PC-9 (cell line): ENCODE results near the gene FAM131B. TPM values are rescaled to one million over a fixed set of nuclear protein-coding genes. Genes with fewer than 3 reads are reported as not detected.

Experiments used
- BruUV-seq: library from RNA; stranded (reverse); fragments of 400-500 nt; replicated peaks from 2 replicates; lab custom pipeline; 2021; lab: Mats Ljungman, UMichigan
- CTCF ChIA-PET: fragments of 300-600 bp; sonication (Branson Sonifier 250); formaldehyde crosslinking; loops from one replicate; lab custom pipeline; 2022; ENCODE audit warnings: antibody characterized with exemption; lab: Charles Lee
- POLR2A ChIA-PET: fragments of 300-600 bp; sonication (Branson Sonifier 250); formaldehyde crosslinking; loops from one replicate; lab custom pipeline; 2022; ENCODE audit warnings: antibody characterized with exemption; ENCODE audit not compliant: unreplicated experiment; lab: Charles Lee
- DNase-seq, 2 experiments: peaks; one replicate each; pipeline versions ENCODE4 v3.0.0 to v3.0.0-alpha.2; 2015 to 2022; ENCODE audit warnings: mixed read lengths in 1 of 2
- H2AFZ ChIP-seq: fragments of 200-600 bp; sonication (generic); 2 replicates; pipeline ENCODE4 v1.8.1; 2017; ENCODE audit warnings: antibody characterized with exemption
- H3F3A ChIP-seq: fragments of 200-600 bp; sonication (generic); 2 replicates; pipeline ENCODE4 v1.8.1; 2017; ENCODE audit warnings: antibody characterized with exemption, mild to moderate bottlenecking, low read depth; ENCODE audit not compliant: insufficient read depth
- H3K27ac ChIP-seq: fragments of 200-600 bp; sonication (generic); 2 replicates; pipeline ENCODE4 v1.6.1; 2016; ENCODE audit warnings: mixed run types
- H3K27me3 ChIP-seq: fragments of 200-600 bp; sonication (generic); 2 replicates; pipeline ENCODE4 v1.6.1; 2016; ENCODE audit warnings: low read depth, mixed run types; ENCODE audit not compliant: insufficient read depth
- H3K36me3 ChIP-seq: fragments of 200-600 bp; sonication (generic); 2 replicates; pipeline ENCODE4 v1.6.1; 2016; ENCODE audit warnings: low read depth, mixed run types
- H3K4me1 ChIP-seq: fragments of 200-600 bp; sonication (generic); replicated peaks from 2 replicates; pipeline ENCODE4 v1.6.1; 2016; ENCODE audit warnings: mixed run types; ENCODE audit not compliant: insufficient read depth
- H3K4me2 ChIP-seq: fragments of 200-600 bp; sonication (generic); 2 replicates; pipeline ENCODE4 v1.6.1; 2017; ENCODE audit warnings: mixed run types
- H3K4me3 ChIP-seq: fragments of 200-600 bp; sonication (generic); 2 replicates; pipeline ENCODE4 v1.6.1; 2016; ENCODE audit warnings: mixed run types
- H3K79me2 ChIP-seq: fragments of 200-600 bp; sonication (generic); 2 replicates; pipeline ENCODE4 v1.6.1; 2017; ENCODE audit warnings: low read depth, mixed run types
- H3K9me2 ChIP-seq: fragments of 200-600 bp; sonication (generic); 2 replicates; pipeline ENCODE4 v1.8.1; 2017; ENCODE audit warnings: mild to moderate bottlenecking; ENCODE audit not compliant: insufficient read depth
- H3K9me3 ChIP-seq: fragments of 200-600 bp; sonication (generic); 2 replicates; pipeline ENCODE4 v1.8.1; 2016; ENCODE audit warnings: low read depth; ENCODE audit not compliant: insufficient read depth
- H4K20me1 ChIP-seq: fragments of 200-600 bp; sonication (generic); 2 replicates; pipeline ENCODE4 v1.8.1; 2017; ENCODE audit not compliant: insufficient read depth
- CTCF ChIP-seq: fragments of 200-600 bp; sonication (generic); conservative IDR thresholded peaks from 2 replicates; pipeline ENCODE4 v1.6.1; 2017; ENCODE audit warnings: mixed run types, antibody characterized with exemption, mild to moderate bottlenecking, moderate library complexity
- EZH2 ChIP-seq: fragments of 200-600 bp; sonication (generic); IDR thresholded peaks from 2 replicates; pipeline ENCODE4 v1.8.0; 2017; ENCODE audit warnings: antibody characterized with exemption, low read depth
- intact Hi-C: fragments of 100-400 bp; cut with micrococcal nuclease; formaldehyde crosslinking; loops from one replicate; pipeline ENCODE4 v1.10.0; 2022; ENCODE audit not compliant: unreplicated experiment
- total RNA-seq: library from RNA; stranded (reverse); gene quantifications from 2 replicates; pipeline ENCODE4 v1.2.3, GENCODE V29; 2021

FAM131B gene
- total RNA-seq, 1 experiment from 2014 or later, result 0.65 TPM

DNA sequence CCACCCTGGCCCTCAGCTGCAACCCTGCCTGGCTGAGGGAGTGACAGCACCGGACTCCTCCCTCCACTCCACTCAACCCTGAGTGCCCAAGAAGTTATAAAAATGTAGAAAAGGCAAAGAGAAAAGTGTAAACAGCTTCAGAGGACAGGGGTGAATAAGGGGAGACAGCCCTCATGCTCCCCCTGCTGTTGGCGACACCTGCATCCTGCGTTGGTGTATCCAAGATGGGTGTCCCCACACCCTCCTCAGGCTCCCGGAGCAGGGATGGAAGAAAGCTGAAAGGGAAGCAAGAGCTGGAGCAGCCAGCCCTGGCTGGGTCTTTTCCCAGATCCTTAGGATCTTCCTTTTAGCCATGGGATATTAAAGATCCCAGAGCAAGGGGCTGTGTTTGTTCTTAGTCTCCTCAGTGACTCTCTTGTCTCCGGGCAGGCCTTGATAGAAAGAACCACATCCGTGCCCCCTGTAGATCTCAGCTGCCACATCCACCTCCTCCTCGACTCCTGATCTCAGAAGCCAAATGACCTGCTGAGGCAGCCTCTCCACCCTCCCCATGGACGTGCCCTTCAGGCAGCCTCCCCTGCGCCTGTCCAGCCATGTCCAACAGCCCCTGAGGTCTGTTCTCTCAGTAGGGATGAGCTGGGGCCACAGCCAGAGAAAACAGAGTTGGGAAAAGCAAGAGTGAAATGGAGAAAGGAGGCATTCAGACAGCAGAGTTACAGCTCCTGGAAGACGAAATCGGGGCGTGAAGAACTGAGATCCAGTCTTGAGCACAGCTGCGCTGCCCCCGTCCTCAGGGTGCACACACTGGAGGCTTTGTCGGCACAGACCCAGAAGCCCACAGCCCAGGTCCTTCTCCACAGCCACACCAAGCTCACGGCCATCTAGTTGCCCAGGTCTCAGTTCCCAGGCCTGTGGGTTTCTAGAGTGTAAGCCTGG lies 6.8 kb downstream of the FAM131B start:
- POLR2A ChIA-PET, result no interaction called here
- Histone ChIP-seq H3K36me3 (no peaks in the 10 kb centered on the region), H3K9me3 (no peaks in the 10 kb centered on the region), H3K27me3 (peaks cover 48% of the 10 kb centered on the region), H3K4me1 (no peaks in the 10 kb centered on the region), H2AFZ (no peak overlapping the region), H3F3A (no peaks in the 10 kb centered on the region), H3K4me3 (no peak overlapping the region), H4K20me1 (no peaks in the 10 kb centered on the region), H3K79me2 (no peaks in the 10 kb centered on the region), H3K4me2 (no peak overlapping the region), H3K9me2 (no peaks in the 10 kb centered on the region), H3K27ac (no peak overlapping the region)
- no peak for DNase-seq
- intact Hi-C loops, result no loop called here
- no peak for TF ChIP-seq EZH2
- no peak for TF ChIP-seq CTCF
- CTCF ChIA-PET, result interaction anchor here (0.6 kb wide), 1 partner anchor 14 kb away, joined by 6 read pairs; no protein-coding TSS in a partner anchor
- BruUV-seq, result no TSS peak

GRCh38 chr7:143354965-143355364 lies 7.5 kb downstream of the FAM131B start:
- no peaks in the 10 kb centered on the region for H3F3A ChIP-seq
- intact Hi-C loops, result no loop called here
- H3K79me2 ChIP-seq, result no peaks in the 10 kb centered on the region
- H3K36me3 ChIP-seq, result no peaks in the 10 kb centered on the region
- no peak for DNase-seq
- no TSS peak for BruUV-seq
- H3K27me3 ChIP-seq, result peaks cover 40% of the 10 kb centered on the region
- no peaks in the 10 kb centered on the region for H3K9me2 ChIP-seq
- TF ChIP-seq EZH2, result no peak
- no peak for TF ChIP-seq CTCF
- no peak overlapping the region for H3K27ac ChIP-seq
- H3K4me1 ChIP-seq, result no peaks in the 10 kb centered on the region
- no peak overlapping the region for H3K4me2 ChIP-seq
- H3K9me3 ChIP-seq, result no peaks in the 10 kb centered on the region
- no peak overlapping the region for H3K4me3 ChIP-seq
- no peaks in the 10 kb centered on the region for H4K20me1 ChIP-seq
- POLR2A ChIA-PET, result no interaction called here
- H2AFZ ChIP-seq, result no peak overlapping the region
- CTCF ChIA-PET, result no interaction called here

DNA sequence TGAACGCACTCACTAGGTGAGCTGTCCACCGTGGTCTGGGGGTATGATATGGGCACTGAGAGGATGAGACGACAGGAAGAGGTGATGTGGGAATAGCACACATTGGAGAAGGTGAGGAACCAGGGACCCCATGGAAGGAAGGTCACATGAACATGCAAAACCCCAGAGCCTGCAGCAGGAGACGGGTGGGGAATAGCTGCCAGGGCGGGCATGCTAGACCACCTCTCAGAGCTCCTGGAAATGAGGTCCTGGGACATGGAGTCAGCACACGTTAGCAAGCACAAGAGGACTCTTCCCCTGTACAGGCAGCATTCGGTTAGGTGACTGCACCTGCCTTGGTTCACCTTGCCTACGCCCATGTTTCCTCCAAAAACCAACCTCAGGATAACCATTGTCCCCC lies 8.1 kb downstream of the FAM131B start:
- ChIA-PET POLR2A (no interaction called here), CTCF (no interaction called here)
- no peak overlapping the region for H2AFZ ChIP-seq
- no peak overlapping the region for H3K27ac ChIP-seq
- no peak overlapping the region for H3K4me2 ChIP-seq
- TF ChIP-seq EZH2 (no peak), CTCF (no peak)
- no peak overlapping the region for H3K4me3 ChIP-seq
- no peaks in the 10 kb centered on the region for H3K9me3 ChIP-seq
- H3K9me2 ChIP-seq, result no peaks in the 10 kb centered on the region
- no peaks in the 10 kb centered on the region for H3K4me1 ChIP-seq
- no TSS peak for BruUV-seq
- no peaks in the 10 kb centered on the region for H3K79me2 ChIP-seq
- H3F3A ChIP-seq, result no peaks in the 10 kb centered on the region
- no peaks in the 10 kb centered on the region for H4K20me1 ChIP-seq
- H3K27me3 ChIP-seq, result peaks cover 35% of the 10 kb centered on the region
- no peaks in the 10 kb centered on the region for H3K36me3 ChIP-seq
- no peak for DNase-seq
- intact Hi-C loops, result no loop called here
